HG02571 (cell line): Measurements from ENCODE around the gene PRDM16.

Source experiments
- ATAC-seq: cut with Tn5 transposase; IDR thresholded peaks from one replicate; pipeline ENCODE4 v1.9.1; 2021; ENCODE audit warnings: mild to moderate bottlenecking, moderate library complexity; ENCODE audit not compliant: unreplicated experiment

Gene PRDM16

GRCh38 chr1:3249631-3250501, 180.9 kb downstream of the PRDM16 start:
- no peak for ATAC-seq

- no peak for ATAC-seq
Measured at GRCh38 chr1:3250624-3251023, 181.6 kb downstream of the PRDM16 start.

- ATAC-seq, result no peak
Measured at GRCh38 chr1:3251099-3251806, 182.2 kb downstream of the PRDM16 start.

GRCh38 chr1:3251807-3252428, 182.9 kb downstream of the PRDM16 start:
- no peak for ATAC-seq

- ATAC-seq, result no peak
Measured at GRCh38 chr1:3255680-3256079, 186.7 kb downstream of the PRDM16 start.

GRCh38 chr1:3257788-3258187, 188.8 kb downstream of the PRDM16 start:
- no peak for ATAC-seq

- no peak for ATAC-seq
Measured at GRCh38 chr1:3258386-3259003, 189.5 kb downstream of the PRDM16 start.

- ATAC-seq, result no peak
Measured at GRCh38 chr1:3259020-3259419, 190.0 kb downstream of the PRDM16 start.

- ATAC-seq, result no peak
Measured at GRCh38 chr1:3261007-3261968, 192.3 kb downstream of the PRDM16 start.

GRCh38 chr1:3261969-3262579, 193.1 kb downstream of the PRDM16 start:
- ATAC-seq, result no peak

- no peak for ATAC-seq
Measured at GRCh38 chr1:3262681-3263286, 193.8 kb downstream of the PRDM16 start.

- no peak for ATAC-seq
Measured at GRCh38 chr1:3263790-3264189, 194.8 kb downstream of the PRDM16 start.

GRCh38 chr1:3264456-3264855, 195.5 kb downstream of the PRDM16 start:
- ATAC-seq, result no peak

GRCh38 chr1:3265835-3266805, 197.1 kb downstream of the PRDM16 start:
- ATAC-seq, result no peak

- no peak for ATAC-seq
Measured at GRCh38 chr1:3266870-3267549, 198.0 kb downstream of the PRDM16 start.

- ATAC-seq, result no peak
Measured at GRCh38 chr1:3267550-3268270, 198.7 kb downstream of the PRDM16 start.

- ATAC-seq, result no peak
Measured at GRCh38 chr1:3268281-3268680, 199.3 kb downstream of the PRDM16 start.
